HEK293T (cell line): ENCODE results near the gene MRPS7.

ENCODE experiments used
- ARNT ChIP-seq: fragments of 450-650 bp; IDR thresholded peaks from 2 replicates; pipeline ENCODE4 v1.6.1; 2017; ENCODE audit warnings: mild to moderate bottlenecking
- BHLHE40 ChIP-seq: fragments of 450-650 bp; IDR thresholded peaks from 2 replicates; pipeline ENCODE4 v1.6.1; 2016; ENCODE audit warnings: mild to moderate bottlenecking, moderate library complexity, borderline replicate concordance
- CTBP1 ChIP-seq: fragments of 450-650 bp; IDR thresholded peaks from 2 replicates; pipeline ENCODE4 v1.6.1; 2016; ENCODE audit warnings: borderline replicate concordance
- FOXM1 ChIP-seq: fragments of 450-650 bp; IDR thresholded peaks from 2 replicates; pipeline ENCODE4 v1.6.1; 2017; ENCODE audit warnings: mild to moderate bottlenecking, borderline replicate concordance
- LEF1 ChIP-seq: fragments of 450-650 bp; IDR thresholded peaks from 2 replicates; pipeline ENCODE4 v1.6.1; 2017; ENCODE audit warnings: mild to moderate bottlenecking, borderline replicate concordance

- TF ChIP-seq ARNT (no peak), CTBP1 (no peak), LEF1 (no peak), FOXM1 (no peak), BHLHE40 (no peak)
Measured at GRCh38 chr17:75228305-75228704, 33.4 kb upstream of the MRPS7 start.
